Neural progenitor cell (in vitro differentiated cells): ENCODE data around the gene FBLN7.

Source experiments
- CTCF ChIP-seq: fragments of 200-600 bp; sonication (generic); IDR thresholded peaks from 2 replicates; pipeline ENCODE4 v1.5.1; 2017; ENCODE audit warnings: antibody characterized with exemption, mild to moderate bottlenecking
- EZH2 ChIP-seq: fragments of 200-600 bp; sonication (generic); IDR thresholded peaks from 2 replicates; pipeline ENCODE4 v1.6.1; 2017; ENCODE audit warnings: antibody characterized with exemption, mild to moderate bottlenecking, moderate library complexity
- EZH2phosphoT487 ChIP-seq: fragments of 200-600 bp; sonication (generic); IDR thresholded peaks from 2 replicates; pipeline ENCODE4 v1.6.1; 2017; ENCODE audit warnings: antibody characterized with exemption

GRCh38 chr2:112162341-112162740 is 24.2 kb downstream of the FBLN7 start:
- no peak for TF ChIP-seq CTCF
- TF ChIP-seq EZH2, result no peak
- TF ChIP-seq EZH2phosphoT487, result no peak
